Vagina (tissue), 2 donors: Measurements from ENCODE around the gene SLC16A13.

Source experiments
- POLR2A ChIP-seq, 2 donors: fragments of 450-650 bp; IDR thresholded peaks; one replicate each; pipeline ENCODE4 v1.6.1; 2017; ENCODE audit warnings: antibody characterized with exemption in 2 of 2, mild to moderate bottlenecking in 2 of 2, moderate library complexity in 2 of 2
- POLR2AphosphoS5 ChIP-seq, 2 donors: sonication (generic); formaldehyde crosslinking; IDR thresholded peaks; one replicate each; pipeline ENCODE4 v1.9.0; 2017; ENCODE audit warnings: antibody characterized with exemption in 2 of 2, mild to moderate bottlenecking in 2 of 2, low read depth in 1 of 2; ENCODE audit not compliant: insufficient read depth in 1 of 2
- TF ChIP-seq, protein P1 (sequence below), 3 experiments: fragments of 450-650 bp in 2 of 3; fragments of 200-600 bp in 1 of 3; sonication (generic) in 1 of 3; IDR thresholded peaks; one replicate each; pipeline ENCODE4 v1.5.1; 2017 to 2019; ENCODE audit warnings: antibody characterized with exemption in 3 of 3, mild to moderate bottlenecking in 2 of 3, moderate library complexity in 2 of 3

DNA sequence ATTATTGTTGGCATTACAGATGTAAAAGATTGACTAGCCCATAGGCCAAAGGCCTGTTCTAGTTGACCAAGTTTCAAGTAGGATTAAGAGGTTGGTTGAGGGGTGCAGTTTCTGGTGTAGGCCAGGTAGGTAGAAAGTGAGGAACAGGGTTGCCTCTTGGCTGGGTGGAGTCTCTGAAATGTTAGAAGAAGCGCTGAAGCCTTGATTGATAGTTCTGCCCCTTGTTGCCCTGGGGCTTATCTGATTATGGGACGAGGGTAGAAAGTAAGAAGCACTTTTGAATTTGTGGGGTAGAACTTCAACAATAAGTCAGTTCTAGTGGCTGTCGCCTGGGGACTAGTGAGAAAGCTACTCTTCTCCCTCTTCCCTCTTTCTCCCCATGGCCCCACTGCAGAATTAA, 6.7 kb upstream of the SLC16A13 start:
- TF ChIP-seq, protein P1, sequence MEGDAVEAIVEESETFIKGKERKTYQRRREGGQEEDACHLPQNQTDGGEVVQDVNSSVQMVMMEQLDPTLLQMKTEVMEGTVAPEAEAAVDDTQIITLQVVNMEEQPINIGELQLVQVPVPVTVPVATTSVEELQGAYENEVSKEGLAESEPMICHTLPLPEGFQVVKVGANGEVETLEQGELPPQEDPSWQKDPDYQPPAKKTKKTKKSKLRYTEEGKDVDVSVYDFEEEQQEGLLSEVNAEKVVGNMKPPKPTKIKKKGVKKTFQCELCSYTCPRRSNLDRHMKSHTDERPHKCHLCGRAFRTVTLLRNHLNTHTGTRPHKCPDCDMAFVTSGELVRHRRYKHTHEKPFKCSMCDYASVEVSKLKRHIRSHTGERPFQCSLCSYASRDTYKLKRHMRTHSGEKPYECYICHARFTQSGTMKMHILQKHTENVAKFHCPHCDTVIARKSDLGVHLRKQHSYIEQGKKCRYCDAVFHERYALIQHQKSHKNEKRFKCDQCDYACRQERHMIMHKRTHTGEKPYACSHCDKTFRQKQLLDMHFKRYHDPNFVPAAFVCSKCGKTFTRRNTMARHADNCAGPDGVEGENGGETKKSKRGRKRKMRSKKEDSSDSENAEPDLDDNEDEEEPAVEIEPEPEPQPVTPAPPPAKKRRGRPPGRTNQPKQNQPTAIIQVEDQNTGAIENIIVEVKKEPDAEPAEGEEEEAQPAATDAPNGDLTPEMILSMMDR (IDR thresholded peaks at IDR 0.05) = no peak
- TF ChIP-seq POLR2A (IDR thresholded peaks at IDR 0.05) (no peak), POLR2AphosphoS5 (IDR thresholded peaks at IDR 0.05; ENCODE audit: insufficient read depth in 1 of 2, low read depth in 1 of 2) (no peak)
